Globus pallidus (tissue), 1 donor: ENCODE results near the gene PLEKHO1.
A peak's percentile ranks its signal among the peaks of the same experiment; 100 is the strongest.
"Not testable (repeated sequence)": the region's sequence is repeated elsewhere in the genome, so short reads cannot be mapped to it uniquely, and the experiment has no call there.

Experiments
- DNase-seq: peaks from one replicate; pipeline ENCODE4 v3.0.0-alpha.2; 2015; ENCODE audit warnings: low spot score

Gene PLEKHO1

GRCh38 chr1:150173141-150173585 lies 23.4 kb downstream of the PLEKHO1 start:
- DNase-seq: no peak

- no peak for DNase-seq
Measured at GRCh38 chr1:150176593-150176992, 26.9 kb downstream of the PLEKHO1 start.

GRCh38 chr1:150178548-150178947 lies 28.8 kb downstream of the PLEKHO1 start:
- DNase-seq: no peak

GRCh38 chr1:150179867-150180266 lies 30.2 kb downstream of the PLEKHO1 start:
- no peak for DNase-seq

- DNase-seq: no peak
Measured at GRCh38 chr1:150180474-150180873, 30.8 kb downstream of the PLEKHO1 start.

GRCh38 chr1:150182247-150182646 lies 32.5 kb downstream of the PLEKHO1 start:
- DNase-seq: peak; percentile 88

- no peak for DNase-seq
Measured at GRCh38 chr1:150183061-150183460, 33.3 kb downstream of the PLEKHO1 start.

- no peak for DNase-seq
Measured at GRCh38 chr1:150185481-150185880, 35.8 kb downstream of the PLEKHO1 start.

GRCh38 chr1:150186438-150186788 lies 36.7 kb downstream of the PLEKHO1 start:
- not testable (repeated sequence) for DNase-seq

GRCh38 chr1:150186789-150187559 lies 37.3 kb downstream of the PLEKHO1 start:
- DNase-seq: peak; percentile 52

GRCh38 chr1:150187560-150187931 lies 37.8 kb downstream of the PLEKHO1 start:
- no peak for DNase-seq

- no peak for DNase-seq
Measured at GRCh38 chr1:150192012-150192411, 42.3 kb downstream of the PLEKHO1 start.

- DNase-seq: no peak
Measured at GRCh38 chr1:150194381-150195031, 44.8 kb downstream of the PLEKHO1 start.

GRCh38 chr1:150196417-150196816 lies 46.7 kb downstream of the PLEKHO1 start:
- no peak for DNase-seq

GRCh38 chr1:150207281-150207971 lies 57.7 kb downstream of the PLEKHO1 start:
- no peak for DNase-seq

- DNase-seq: not testable (repeated sequence)
Measured at GRCh38 chr1:150208460-150208859, 58.7 kb downstream of the PLEKHO1 start.
